Ramos (cell line): ENCODE results near the gene SCARB1.

ENCODE experiments used
- in situ Hi-C: fragments of 300-500 bp; cut with MboI; formaldehyde crosslinking; loops from one replicate; pipeline ENCODE4 v1.14.3; 2022; ENCODE audit warnings: low sequenced_read_pairs; ENCODE audit not compliant: unreplicated experiment

SCARB1 gene

GRCh38 chr12:124739953-124740561, 123.6 kb downstream of the SCARB1 start:
- in situ Hi-C loops: no loop called here

- in situ Hi-C loops: no loop called here
Measured at GRCh38 chr12:124738636-124739467, 124.8 kb downstream of the SCARB1 start.

- in situ Hi-C loops: no loop called here
Measured at GRCh38 chr12:124737772-124738635, 125.7 kb downstream of the SCARB1 start.

DNA sequence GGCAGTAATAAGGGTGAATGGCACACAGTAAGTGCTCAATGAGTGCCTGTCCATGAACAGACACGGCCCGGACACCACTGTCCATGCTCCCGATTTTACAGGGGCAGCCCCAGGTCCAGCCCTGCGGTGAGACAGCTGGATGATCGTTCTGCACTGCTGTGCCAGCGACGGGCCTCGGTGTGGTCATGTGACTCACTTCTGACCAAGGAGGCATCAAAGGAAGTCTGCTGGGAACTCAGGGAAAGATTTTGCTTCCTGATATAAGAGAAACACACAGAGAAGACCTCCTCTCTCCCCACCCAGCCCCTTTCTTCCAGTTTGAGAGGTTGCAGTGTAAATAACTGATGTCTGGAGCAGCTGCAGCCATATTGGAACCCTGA, 126.6 kb downstream of the SCARB1 start:
- in situ Hi-C loops: no loop called here

DNA sequence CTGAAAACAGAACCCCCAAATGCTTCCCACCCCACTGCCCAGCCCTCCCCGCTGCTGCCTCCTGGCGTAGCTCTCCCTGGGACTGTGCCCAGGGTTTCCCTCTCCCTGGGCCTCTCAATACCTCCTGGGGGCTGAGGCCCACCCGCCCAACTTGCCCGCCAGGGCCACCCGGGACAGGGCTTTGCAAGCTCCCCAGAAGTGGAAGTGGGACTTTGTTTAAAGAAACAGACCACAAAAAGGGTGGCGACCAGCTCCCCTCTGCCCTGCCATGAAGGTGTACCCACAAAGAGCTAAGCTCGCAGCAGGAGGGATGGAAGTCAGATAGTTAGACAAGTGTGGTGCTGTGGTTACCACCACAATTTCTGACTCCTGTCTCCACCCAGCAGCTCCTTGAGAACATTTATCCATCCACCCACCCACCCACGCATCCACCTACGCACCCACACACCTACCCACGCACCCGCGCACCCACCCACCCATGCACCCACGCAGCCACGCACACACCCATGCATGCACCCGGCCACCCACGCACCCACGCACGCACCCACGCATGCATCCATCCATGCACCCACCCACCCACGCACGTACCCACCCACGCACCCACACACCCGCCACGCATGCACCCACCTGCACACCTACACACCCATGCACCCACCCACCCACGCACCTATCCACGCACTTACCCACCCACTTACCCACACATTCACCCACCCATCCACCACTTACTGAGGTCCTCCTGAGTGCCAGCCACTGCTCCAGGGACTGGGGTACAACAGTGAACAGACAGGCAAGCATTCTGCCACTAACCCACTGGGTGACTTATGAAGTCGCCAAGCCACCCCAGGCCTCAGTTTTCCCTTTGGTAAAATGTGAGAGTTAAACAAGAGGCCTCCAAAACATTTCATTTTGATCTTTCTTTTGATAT, 127.3 kb downstream of the SCARB1 start:
- in situ Hi-C loops: no loop called here

GRCh38 chr12:124734224-124734788, 129.4 kb downstream of the SCARB1 start:
- in situ Hi-C loops: no loop called here

DNA sequence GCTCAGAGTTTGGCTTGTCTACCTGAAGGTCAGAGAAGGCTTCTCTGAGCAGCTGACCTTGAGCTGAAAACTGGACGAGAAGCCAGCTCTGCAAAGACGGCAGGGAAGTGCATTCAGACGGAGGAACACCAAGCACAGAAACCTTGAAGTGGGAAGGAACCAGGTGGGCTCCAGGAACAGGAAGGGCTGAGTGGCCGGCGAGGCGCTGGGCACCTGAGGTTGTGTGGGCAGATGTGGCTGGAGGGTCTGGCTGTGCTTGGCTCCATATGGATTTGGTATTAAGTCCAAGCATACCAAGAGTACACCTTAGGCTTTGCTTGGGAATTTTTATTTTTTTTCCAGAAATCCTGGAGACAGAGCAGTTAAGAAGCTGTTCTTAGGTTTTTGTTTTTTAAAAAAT, 130.6 kb downstream of the SCARB1 start:
- in situ Hi-C loops: no loop called here

DNA sequence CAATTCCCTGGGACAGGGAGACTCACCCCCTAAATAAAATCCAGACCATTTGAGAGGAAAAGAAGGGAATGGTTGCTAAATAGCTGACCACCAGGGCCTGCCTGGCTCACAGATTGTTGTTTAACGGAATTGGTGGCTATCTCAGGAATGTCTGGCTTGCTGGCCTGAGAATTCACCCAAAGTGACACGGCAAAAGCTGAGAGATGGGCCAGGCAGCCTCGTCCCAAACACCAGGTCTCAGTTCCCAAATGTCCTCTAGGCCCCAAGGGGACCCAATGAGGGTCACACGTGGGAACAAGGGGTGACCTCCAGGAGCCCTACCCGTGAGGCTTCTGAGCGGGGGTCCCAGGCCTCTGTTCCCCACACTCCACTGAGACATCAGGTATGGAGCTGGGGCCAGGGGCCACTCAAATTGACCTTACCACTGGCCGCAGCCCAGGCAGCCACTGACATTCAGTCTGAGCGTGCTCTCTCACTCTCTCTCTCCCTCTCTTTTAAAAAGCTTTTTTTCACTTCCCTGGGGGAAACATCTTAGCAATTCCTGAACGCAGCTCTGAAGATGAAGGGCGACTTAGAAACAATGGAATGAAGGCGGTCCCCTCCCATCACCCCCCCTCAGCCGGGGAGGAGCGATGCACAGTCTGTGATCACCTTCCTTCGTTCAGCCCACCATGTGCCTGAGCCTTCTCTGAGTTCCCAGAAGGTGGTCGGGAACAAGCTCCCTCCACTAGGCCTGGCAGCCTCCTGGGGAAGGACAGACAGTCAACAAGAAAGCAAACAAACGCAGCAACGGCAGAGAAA, 131.2 kb downstream of the SCARB1 start:
- in situ Hi-C loops: no loop called here

DNA sequence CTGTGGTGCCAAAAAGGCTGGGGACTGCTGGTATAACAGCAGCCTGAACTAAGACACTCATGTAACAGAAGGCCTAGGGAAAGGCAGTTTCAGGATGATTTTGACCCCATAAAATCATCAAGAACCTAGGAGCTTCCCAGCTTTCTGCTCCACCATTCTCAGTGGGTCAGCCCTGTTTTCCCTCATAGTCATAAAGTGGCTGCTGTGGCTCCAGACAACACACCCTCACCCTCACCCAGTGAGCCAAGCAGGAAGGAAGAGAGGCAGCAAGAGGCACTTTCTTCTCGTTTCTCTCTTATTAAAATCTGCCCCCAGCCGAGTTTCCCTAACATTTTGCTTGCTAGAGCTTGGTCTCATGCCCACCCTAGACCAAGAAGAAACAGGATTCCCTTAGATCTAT, 131.8 kb downstream of the SCARB1 start:
- in situ Hi-C loops: no loop called here

GRCh38 chr12:124730455-124730932, 133.2 kb downstream of the SCARB1 start:
- in situ Hi-C loops: no loop called here

- in situ Hi-C loops: no loop called here
Measured at GRCh38 chr12:124727922-124728321, 135.7 kb downstream of the SCARB1 start.

DNA sequence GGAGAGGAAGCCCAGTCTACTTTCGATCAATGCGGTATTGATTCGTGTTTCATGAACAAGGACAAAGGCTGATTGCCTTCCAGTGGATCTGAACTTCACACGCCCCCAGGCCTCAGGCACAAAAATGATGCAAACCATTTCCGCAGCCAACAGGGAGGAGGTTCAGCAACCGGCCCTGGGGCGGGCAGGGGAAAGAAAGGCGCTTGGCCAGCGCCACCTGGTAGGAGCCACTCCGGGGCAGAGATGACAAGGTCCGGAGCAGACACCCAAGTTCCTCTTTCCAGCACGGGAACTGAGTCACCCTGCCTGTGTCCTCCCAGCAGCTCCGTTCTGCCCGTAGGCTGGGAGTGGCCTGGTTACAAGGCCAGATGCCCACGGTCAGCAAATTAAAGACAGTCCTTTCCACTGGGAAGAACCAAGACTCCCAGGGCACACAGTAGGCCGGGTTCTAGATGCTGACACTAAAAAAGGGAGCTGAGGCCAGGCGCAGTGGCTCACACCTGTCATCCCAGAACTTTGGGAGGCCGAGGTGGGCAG, 136.3 kb downstream of the SCARB1 start:
- in situ Hi-C loops: no loop called here
